Adrenal gland (tissue), 5 donors: ENCODE data around the gene ZNF593.

Experiments
- CTCF ChIP-seq, 6 experiments: fragments of 450-650 bp in 4 of 6; fragments of 200-600 bp in 2 of 6; sonication (generic) in 1 of 6; IDR thresholded peaks; 1 replicate in 5 of 6; 2 replicates in 1 of 6; pipeline versions ENCODE4 v1.5.1 to v1.8.0; 2016 to 2021; ENCODE audit warnings: antibody characterized with exemption in 6 of 6, mild to moderate bottlenecking in 2 of 6, moderate library complexity in 1 of 6
- POLR2A ChIP-seq, 2 donors: fragments of 450-650 bp; IDR thresholded peaks; one replicate each; pipeline ENCODE4 v1.6.1; 2017; ENCODE audit warnings: antibody characterized with exemption in 2 of 2, mild to moderate bottlenecking in 2 of 2, moderate library complexity in 1 of 2
- donor health status: DM: no; HTN: no; CAD: no.

DNA sequence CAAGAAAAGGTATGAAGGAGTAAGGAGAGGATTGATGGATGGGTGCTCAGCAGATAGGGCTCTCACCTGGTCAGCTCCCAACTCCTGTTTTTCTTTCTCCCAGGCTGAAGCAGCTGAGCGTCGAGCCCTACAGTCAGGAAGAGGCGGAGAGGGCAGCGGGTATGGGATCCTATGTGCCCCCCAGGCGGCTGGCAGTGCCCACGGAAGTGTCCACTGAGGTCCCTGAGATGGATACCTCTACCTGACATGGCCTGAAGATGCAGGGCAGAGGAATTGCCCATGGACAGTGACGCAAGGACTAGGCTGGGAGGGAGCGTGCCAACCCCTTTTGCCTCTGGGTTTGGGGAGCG, 739 bp downstream of the ZNF593 start:
- TF ChIP-seq POLR2A (IDR thresholded peaks at IDR 0.05) (no peak), CTCF (IDR thresholded peaks at IDR 0.05) (no peak)
